ENCODE measurements around the gene SMIM24.
A peak's percentile ranks its signal among the peaks of the same experiment; 100 is the strongest.

SMIM24 gene

DNA sequence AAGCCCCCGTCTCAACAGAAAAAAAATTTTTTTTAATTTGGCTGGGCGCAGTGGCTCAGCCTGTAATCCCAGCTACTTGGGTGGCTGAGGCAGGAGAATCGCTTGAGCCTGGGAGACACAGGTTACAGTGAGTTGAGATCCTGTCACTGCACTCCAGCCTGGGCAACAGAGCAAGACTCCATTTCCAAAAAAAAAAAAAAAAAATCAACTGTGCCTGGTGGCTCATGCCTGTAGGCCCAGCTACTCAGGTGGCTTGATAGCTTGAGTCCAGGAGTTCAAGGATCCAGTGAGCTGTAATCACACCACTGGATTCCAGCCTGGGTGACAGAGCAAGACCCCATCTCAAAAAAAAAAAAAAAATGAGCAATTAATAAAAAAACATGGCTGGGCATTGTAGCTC lies 21.5 kb upstream of the SMIM24 start:
- TF ChIP-seq, protein P1, sequence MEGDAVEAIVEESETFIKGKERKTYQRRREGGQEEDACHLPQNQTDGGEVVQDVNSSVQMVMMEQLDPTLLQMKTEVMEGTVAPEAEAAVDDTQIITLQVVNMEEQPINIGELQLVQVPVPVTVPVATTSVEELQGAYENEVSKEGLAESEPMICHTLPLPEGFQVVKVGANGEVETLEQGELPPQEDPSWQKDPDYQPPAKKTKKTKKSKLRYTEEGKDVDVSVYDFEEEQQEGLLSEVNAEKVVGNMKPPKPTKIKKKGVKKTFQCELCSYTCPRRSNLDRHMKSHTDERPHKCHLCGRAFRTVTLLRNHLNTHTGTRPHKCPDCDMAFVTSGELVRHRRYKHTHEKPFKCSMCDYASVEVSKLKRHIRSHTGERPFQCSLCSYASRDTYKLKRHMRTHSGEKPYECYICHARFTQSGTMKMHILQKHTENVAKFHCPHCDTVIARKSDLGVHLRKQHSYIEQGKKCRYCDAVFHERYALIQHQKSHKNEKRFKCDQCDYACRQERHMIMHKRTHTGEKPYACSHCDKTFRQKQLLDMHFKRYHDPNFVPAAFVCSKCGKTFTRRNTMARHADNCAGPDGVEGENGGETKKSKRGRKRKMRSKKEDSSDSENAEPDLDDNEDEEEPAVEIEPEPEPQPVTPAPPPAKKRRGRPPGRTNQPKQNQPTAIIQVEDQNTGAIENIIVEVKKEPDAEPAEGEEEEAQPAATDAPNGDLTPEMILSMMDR (IDR thresholded peaks at IDR 0.05; ENCODE audit: poor library complexity, severe bottlenecking), result no peak
- Histone ChIP-seq H3K36me3 (ENCODE audit: low read depth) (no peaks in the 10 kb centered on the region), H3K4me3 (ENCODE audit: severe bottlenecking) (no peak overlapping the region), H3K9me3 (ENCODE audit: severe bottlenecking) (no peaks in the 10 kb centered on the region), H3K27ac (ENCODE audit: poor library complexity, severe bottlenecking) (no peak overlapping the region), H3K4me1 (ENCODE audit: insufficient read depth, poor library complexity, severe bottlenecking) (peaks cover 7% of the 10 kb centered on the region), H3K27me3 (ENCODE audit: insufficient read depth, poor library complexity, severe bottlenecking) (no peaks in the 10 kb centered on the region)
- ATAC-seq (ENCODE audit: low read depth) (no peak), DNase-seq (ENCODE audit: low spot score) (no peak)

DNA sequence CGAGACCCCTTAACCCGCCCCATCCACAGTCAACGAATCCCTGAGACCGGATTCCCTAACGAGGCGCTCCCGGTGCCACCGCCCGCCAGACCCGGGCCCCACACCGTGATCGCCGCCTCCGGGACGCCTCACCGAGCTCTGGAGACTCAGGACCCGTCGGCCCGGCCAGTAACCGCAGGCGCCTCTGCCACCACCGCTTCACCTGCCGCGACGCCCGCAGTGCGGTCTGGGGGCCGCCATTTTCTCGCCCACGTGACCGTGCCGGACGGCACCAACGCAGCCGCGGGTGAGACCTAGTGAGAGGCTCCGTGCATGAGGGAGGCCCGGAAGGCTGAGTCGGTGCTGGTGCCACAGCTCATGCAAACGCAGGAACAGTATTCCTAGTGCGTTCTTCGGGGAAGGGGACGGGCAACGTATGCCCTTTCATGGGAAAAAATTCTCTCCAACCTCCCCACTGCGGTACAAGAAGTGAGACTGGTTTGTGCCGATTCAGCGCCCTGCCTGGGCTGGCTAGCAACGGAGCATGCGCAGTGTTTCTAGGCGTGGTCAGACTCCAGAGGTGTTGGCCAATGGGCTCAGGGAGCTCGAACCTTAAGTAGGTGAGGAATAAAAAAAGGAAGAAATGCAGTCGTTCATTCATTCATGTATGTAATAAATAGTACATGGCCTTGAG lies 20.2 kb upstream of the SMIM24 start, which contains the start of gene DOHH:
TSS of gene DOHH (minus strand) at position 246 of the 673 bp plus-strand sequence. CDS start 3,860 bp downstream, outside the sequence.
- TF ChIP-seq, protein P1 (IDR thresholded peaks at IDR 0.05; ENCODE audit: poor library complexity, severe bottlenecking), result no peak
- H3K27me3 ChIP-seq (ENCODE audit: insufficient read depth, poor library complexity, severe bottlenecking), result no peaks in the 10 kb centered on the region
- peak within 1 kb of the TSS; percentile 61 for H3K27ac ChIP-seq (ENCODE audit: poor library complexity, severe bottlenecking)
- H3K9me3 ChIP-seq (ENCODE audit: severe bottlenecking), result no peaks in the 10 kb centered on the region
- DNase-seq (ENCODE audit: low spot score), result peak; percentile 88
- peak; percentile 88 for ATAC-seq (ENCODE audit: low read depth)
- peaks cover 7% of the 10 kb centered on the region for H3K4me1 ChIP-seq (ENCODE audit: insufficient read depth, poor library complexity, severe bottlenecking)
- peak within 1 kb of the TSS; percentile 72 for H3K4me3 ChIP-seq (ENCODE audit: severe bottlenecking)
- H3K36me3 ChIP-seq (ENCODE audit: low read depth), result peaks cover 11% of the 10 kb centered on the region

DNA sequence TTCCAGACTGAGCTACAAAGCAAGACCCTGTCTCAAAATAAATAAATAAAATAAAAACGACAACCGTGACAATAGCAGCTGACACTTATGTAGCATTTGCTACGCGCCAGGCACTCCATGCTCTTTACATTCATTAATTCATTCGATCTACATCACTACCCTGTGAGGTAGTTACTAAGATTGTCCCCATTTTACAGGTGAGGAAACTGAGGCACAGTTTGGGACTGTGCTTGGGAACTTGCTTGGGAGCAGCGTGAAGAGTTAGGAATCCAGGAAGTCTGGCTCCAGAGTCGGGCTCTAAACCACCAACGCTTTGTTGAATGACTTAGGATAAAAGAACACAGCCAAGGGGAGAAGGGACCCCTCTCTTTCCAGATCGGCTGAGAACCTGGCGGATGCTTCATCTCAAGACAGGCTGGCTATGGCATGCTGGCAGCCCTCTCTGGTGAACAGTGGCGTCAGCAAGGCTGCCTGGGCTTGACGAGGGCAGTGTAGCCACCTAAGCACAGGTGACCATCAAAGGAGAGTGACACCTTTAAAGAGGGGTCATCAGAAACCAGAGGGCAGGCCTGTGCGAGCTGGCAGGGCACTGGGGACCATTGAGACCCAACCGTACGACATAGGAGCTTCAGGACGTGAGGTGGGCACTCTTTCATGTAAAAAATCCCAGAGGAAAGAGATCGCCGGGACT lies 19.6 kb upstream of the SMIM24 start:
- TF ChIP-seq, protein P1 (IDR thresholded peaks at IDR 0.05; ENCODE audit: poor library complexity, severe bottlenecking), result no peak
- H3K4me1 ChIP-seq (ENCODE audit: insufficient read depth, poor library complexity, severe bottlenecking), result peaks cover 7% of the 10 kb centered on the region
- peaks cover 17% of the 10 kb centered on the region for H3K36me3 ChIP-seq (ENCODE audit: low read depth)
- no peaks in the 10 kb centered on the region for H3K27me3 ChIP-seq (ENCODE audit: insufficient read depth, poor library complexity, severe bottlenecking)
- H3K27ac ChIP-seq (ENCODE audit: poor library complexity, severe bottlenecking), result peak overlapping the region; percentile 61
- no peaks in the 10 kb centered on the region for H3K9me3 ChIP-seq (ENCODE audit: severe bottlenecking)
- ATAC-seq (ENCODE audit: low read depth) (peak; percentile 6; the same call in 1 of the 3 replicates), DNase-seq (ENCODE audit: low spot score) (no peak)
- H3K4me3 ChIP-seq (ENCODE audit: severe bottlenecking), result peak overlapping the region; percentile 72

DNA sequence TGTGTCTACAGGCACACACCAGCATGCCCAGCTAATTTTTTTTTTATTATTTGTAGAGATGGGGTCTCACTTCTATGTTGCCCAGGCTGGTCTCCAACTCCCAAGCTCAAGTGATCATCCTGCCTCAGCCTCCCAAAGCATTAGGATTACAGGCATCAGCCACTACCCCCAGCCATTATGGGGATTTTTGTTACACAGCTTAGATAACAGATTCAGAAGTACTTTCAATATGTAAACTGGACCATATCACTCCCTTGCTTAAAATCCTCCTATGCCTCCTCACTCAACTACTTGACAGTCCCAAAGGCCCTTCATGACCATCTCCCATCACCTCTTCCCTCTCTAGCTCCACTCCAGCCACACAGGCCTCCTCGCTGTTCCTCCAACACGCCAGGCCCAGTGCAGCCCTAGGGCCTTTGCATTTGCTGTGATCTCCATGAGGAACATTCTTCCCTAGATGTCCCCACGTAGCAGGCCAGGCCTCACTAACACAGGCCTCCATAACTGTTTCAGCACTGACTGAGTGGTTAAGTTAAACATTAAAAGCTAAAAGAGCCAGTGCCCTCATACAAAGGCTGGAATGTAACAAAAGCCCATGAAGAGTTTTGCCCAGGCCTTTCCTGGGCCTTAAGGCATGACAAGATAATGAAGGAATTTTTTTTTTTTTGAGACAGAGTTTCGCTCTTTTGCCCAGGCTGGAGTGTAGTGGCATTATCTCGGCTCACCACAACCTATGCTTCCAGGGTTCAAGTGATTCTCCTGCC lies 17.6 kb upstream of the SMIM24 start:
- peaks cover 24% of the 10 kb centered on the region for H3K36me3 ChIP-seq (ENCODE audit: low read depth)
- TF ChIP-seq, protein P1 (IDR thresholded peaks at IDR 0.05; ENCODE audit: poor library complexity, severe bottlenecking), result no peak
- peaks cover 7% of the 10 kb centered on the region for H3K4me1 ChIP-seq (ENCODE audit: insufficient read depth, poor library complexity, severe bottlenecking)
- no peaks in the 10 kb centered on the region for H3K27me3 ChIP-seq (ENCODE audit: insufficient read depth, poor library complexity, severe bottlenecking)
- ATAC-seq (ENCODE audit: low read depth) (no peak), DNase-seq (ENCODE audit: low spot score) (no peak)
- no peaks in the 10 kb centered on the region for H3K9me3 ChIP-seq (ENCODE audit: severe bottlenecking)
- no peak overlapping the region for H3K27ac ChIP-seq (ENCODE audit: poor library complexity, severe bottlenecking)
- H3K4me3 ChIP-seq (ENCODE audit: severe bottlenecking), result no peak overlapping the region
